ENCODE results near the gene NADSYN1. TPM values are rescaled to one million over a fixed set of nuclear protein-coding genes. Genes with fewer than 3 reads are reported as not detected.

NADSYN1 gene
- total and polyA plus RNA-seq, 2 donors (not counting 1 experiment from before 2014, with no cell fraction given), result 22.0 to 81.7 TPM

GRCh38 chr11:71414645-71415044, 38.4 kb upstream of the NADSYN1 start:
- Histone ChIP-seq H3K27me3 (ENCODE audit: control insufficient read depth, insufficient read depth, low read length) (no peaks in the 10 kb centered on the region), H2AFZ (ENCODE audit: low read length) (no peak overlapping the region), H3K4me1 (ENCODE audit: control insufficient read depth, extremely low read depth, insufficient read depth, low read length) (no peaks in the 10 kb centered on the region), H4K20me1 (ENCODE audit: control insufficient read depth, extremely low read depth, insufficient read depth, low read length) (no peaks in the 10 kb centered on the region), H3K79me2 (ENCODE audit: control insufficient read depth, insufficient read depth, low read length) (no peaks in the 10 kb centered on the region), H3K27ac (ENCODE audit: insufficient read depth, low read length) (no peak overlapping the region), H3K4me2 (ENCODE audit: extremely low read depth, insufficient read depth, low read length) (no peak overlapping the region), H3K4me3 (replicated peaks in 1 of 4; ENCODE audit: control extremely low read depth in 1 of 4, insufficient read depth in 1 of 4, low read depth in 3 of 4, low read length in 4 of 4) (no peak overlapping the region), H3K9me3 (ENCODE audit: control insufficient read depth, insufficient read depth, low read depth, low read length) (no peaks in the 10 kb centered on the region), H3K36me3 (ENCODE audit: control insufficient read depth, insufficient read depth, low read length) (no peaks in the 10 kb centered on the region), H3K9ac (ENCODE audit: insufficient read depth, low read length) (no peak overlapping the region)
- no peak for DNase-seq (ENCODE audit: low read depth in 2 of 2)
- TF ChIP-seq EZH2 (IDR thresholded peaks at IDR 0.05; ENCODE audit: low read length, missing control alignments) (no peak), CTCF (conservative IDR thresholded peaks at IDR 0.05 in 1 of 2, IDR thresholded peaks at IDR 0.05 in 1 of 2; ENCODE audit: low read depth in 1 of 2, low read length in 2 of 2) (no peak)

GRCh38 chr11:71418643-71419042, 34.4 kb upstream of the NADSYN1 start:
- TF ChIP-seq CTCF (conservative IDR thresholded peaks at IDR 0.05 in 1 of 2, IDR thresholded peaks at IDR 0.05 in 1 of 2; ENCODE audit: low read depth in 1 of 2, low read length in 2 of 2), result no peak
- TF ChIP-seq EZH2 (IDR thresholded peaks at IDR 0.05; ENCODE audit: low read length, missing control alignments), result no peak
- H3K9ac ChIP-seq (ENCODE audit: insufficient read depth, low read length), result no peak overlapping the region
- H3K4me1 ChIP-seq (ENCODE audit: control insufficient read depth, extremely low read depth, insufficient read depth, low read length), result no peaks in the 10 kb centered on the region
- H3K27me3 ChIP-seq (ENCODE audit: control insufficient read depth, insufficient read depth, low read length), result peaks cover under 1% of the 10 kb centered on the region
- H3K4me3 ChIP-seq (replicated peaks in 1 of 4; ENCODE audit: control extremely low read depth in 1 of 4, insufficient read depth in 1 of 4, low read depth in 3 of 4, low read length in 4 of 4), result no peak overlapping the region
- H4K20me1 ChIP-seq (ENCODE audit: control insufficient read depth, extremely low read depth, insufficient read depth, low read length), result no peaks in the 10 kb centered on the region
- no peaks in the 10 kb centered on the region for H3K79me2 ChIP-seq (ENCODE audit: control insufficient read depth, insufficient read depth, low read length)
- H3K36me3 ChIP-seq (ENCODE audit: control insufficient read depth, insufficient read depth, low read length), result no peaks in the 10 kb centered on the region
- H3K9me3 ChIP-seq (ENCODE audit: control insufficient read depth, insufficient read depth, low read depth, low read length), result no peaks in the 10 kb centered on the region
- H2AFZ ChIP-seq (ENCODE audit: low read length), result no peak overlapping the region
- DNase-seq (ENCODE audit: low read depth in 2 of 2), result no peak
- no peak overlapping the region for H3K4me2 ChIP-seq (ENCODE audit: extremely low read depth, insufficient read depth, low read length)
- H3K27ac ChIP-seq (ENCODE audit: insufficient read depth, low read length), result no peak overlapping the region

GRCh38 chr11:71420455-71421241, 32.4 kb upstream of the NADSYN1 start:
- Histone ChIP-seq H3K4me1 (ENCODE audit: control insufficient read depth, extremely low read depth, insufficient read depth, low read length) (no peaks in the 10 kb centered on the region), H3K36me3 (ENCODE audit: control insufficient read depth, insufficient read depth, low read length) (no peaks in the 10 kb centered on the region), H2AFZ (ENCODE audit: low read length) (no peak overlapping the region), H3K27ac (ENCODE audit: insufficient read depth, low read length) (no peak overlapping the region), H3K4me3 (replicated peaks in 1 of 4; ENCODE audit: control extremely low read depth in 1 of 4, insufficient read depth in 1 of 4, low read depth in 3 of 4, low read length in 4 of 4) (no peak overlapping the region), H3K9me3 (ENCODE audit: control insufficient read depth, insufficient read depth, low read depth, low read length) (no peaks in the 10 kb centered on the region), H3K4me2 (ENCODE audit: extremely low read depth, insufficient read depth, low read length) (no peak overlapping the region), H3K9ac (ENCODE audit: insufficient read depth, low read length) (no peak overlapping the region), H4K20me1 (ENCODE audit: control insufficient read depth, extremely low read depth, insufficient read depth, low read length) (no peaks in the 10 kb centered on the region), H3K27me3 (ENCODE audit: control insufficient read depth, insufficient read depth, low read length) (peaks cover 5% of the 10 kb centered on the region), H3K79me2 (ENCODE audit: control insufficient read depth, insufficient read depth, low read length) (no peaks in the 10 kb centered on the region)
- no peak for TF ChIP-seq EZH2 (IDR thresholded peaks at IDR 0.05; ENCODE audit: low read length, missing control alignments)
- TF ChIP-seq CTCF (conservative IDR thresholded peaks at IDR 0.05 in 1 of 2, IDR thresholded peaks at IDR 0.05 in 1 of 2; ENCODE audit: low read depth in 1 of 2, low read length in 2 of 2), result peak; percentile 70 to 76
- peak; percentile 26 to 68 for DNase-seq (ENCODE audit: low read depth in 2 of 2)

All from fibroblast of lung (primary cell).